NCI-H2107 treated with DMSO at 0.1 percent for 48 hours (cell line): ENCODE data around the gene CPT1C.

Source experiments
- DNase-seq: peaks from one replicate; lab custom pipeline; 2025; ENCODE audit not compliant: unreplicated experiment; lab: John Stamatoyannopoulos, UW

The CPT1C gene

GRCh38 chr19:49690656-49691242 lies at the start of gene CPT1C:
CPT1C (plus strand) TSS chr19:49691116; CDS start chr19:49692253, 1,137 bp downstream.
- peak; percentile 93 for DNase-seq

GRCh38 chr19:49641688-49642491 lies 49.0 kb upstream of the CPT1C start, which contains the start of gene SCAF1:
SCAF1 (plus strand) TSS chr19:49642209; CDS start chr19:49645027, 2,818 bp downstream.
- peak; percentile 95 for DNase-seq

GRCh38 chr19:49642492-49643035 lies 48.4 kb upstream of the CPT1C start:
- no peak for DNase-seq

- no peak for DNase-seq
Measured at GRCh38 chr19:49643466-49643865, 47.5 kb upstream of the CPT1C start.

- no peak for DNase-seq
Measured at GRCh38 chr19:49645592-49645991, 45.3 kb upstream of the CPT1C start.

- no peak for DNase-seq
Measured at GRCh38 chr19:49645995-49646394, 44.9 kb upstream of the CPT1C start.

- DNase-seq: no peak
Measured at GRCh38 chr19:49646586-49646985, 44.3 kb upstream of the CPT1C start.

GRCh38 chr19:49651029-49651819 lies 39.7 kb upstream of the CPT1C start:
- DNase-seq: no peak

GRCh38 chr19:49651820-49652550 lies 38.9 kb upstream of the CPT1C start:
- no peak for DNase-seq

GRCh38 chr19:49652551-49653465 lies 38.1 kb upstream of the CPT1C start:
- DNase-seq: no peak

GRCh38 chr19:49653466-49653806 lies 37.5 kb upstream of the CPT1C start:
- no peak for DNase-seq

GRCh38 chr19:49654581-49654980 lies 36.3 kb upstream of the CPT1C start:
- no peak for DNase-seq

- DNase-seq: no peak
Measured at GRCh38 chr19:49655570-49656455, 35.1 kb upstream of the CPT1C start.

- DNase-seq: no peak
Measured at GRCh38 chr19:49656456-49657109, 34.3 kb upstream of the CPT1C start.

GRCh38 chr19:49657493-49658138 lies 33.3 kb upstream of the CPT1C start:
- no peak for DNase-seq

- DNase-seq: no peak
Measured at GRCh38 chr19:49658139-49658517, 32.8 kb upstream of the CPT1C start.

GRCh38 chr19:49658566-49659442 lies 32.1 kb upstream of the CPT1C start:
- no peak for DNase-seq
